ENCODE measurements around the gene C2CD2.

C2CD2 gene

DNA sequence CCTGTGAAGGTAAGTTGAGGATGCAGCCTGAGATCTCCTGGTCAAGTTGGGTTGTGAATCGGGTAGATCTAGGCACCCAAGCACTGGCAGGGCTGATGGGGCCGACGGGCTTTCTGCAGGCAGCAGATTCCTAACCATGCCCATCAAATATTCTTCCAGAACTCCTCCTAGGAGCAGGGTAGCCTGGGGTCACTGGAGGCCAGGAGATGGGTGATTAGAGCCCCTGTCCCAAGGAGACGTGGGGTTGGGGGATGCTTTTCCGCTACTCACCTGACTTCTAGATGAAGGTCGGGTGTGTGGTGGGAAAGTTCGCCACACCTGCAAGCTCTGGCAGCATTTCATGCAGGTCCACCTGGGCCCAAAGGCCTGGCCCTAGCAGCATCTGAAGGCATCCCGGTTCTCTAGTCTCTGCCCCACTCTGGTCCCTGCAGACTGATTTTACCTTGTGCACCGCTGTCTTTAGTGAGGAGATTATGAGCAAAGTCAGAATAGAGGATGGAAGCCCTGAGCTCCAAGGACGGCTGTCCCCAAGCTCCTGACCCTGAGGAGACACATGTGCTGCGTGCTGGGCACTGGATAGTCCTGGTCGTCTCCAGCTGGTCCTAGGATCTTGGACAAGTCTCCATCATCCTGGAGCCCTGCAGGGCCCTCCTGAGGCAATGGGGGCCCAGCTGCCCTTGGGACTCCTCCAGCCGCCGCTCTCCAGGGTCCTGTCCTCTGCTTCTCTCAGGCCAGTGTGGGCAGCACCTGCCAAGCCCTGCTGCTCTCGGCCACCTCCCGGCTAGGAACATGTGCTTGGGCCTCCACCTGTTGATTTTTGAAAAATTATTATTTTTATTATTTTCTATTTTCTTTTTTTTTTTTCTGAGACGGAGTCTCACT is 21.8 kb upstream of the C2CD2 start:
- H3K9me3 ChIP-seq (ENCODE audit: control insufficient read depth, low read length): no peaks in the 10 kb centered on the region
- peaks cover 9% of the 10 kb centered on the region for H3K4me1 ChIP-seq (ENCODE audit: control insufficient read depth, insufficient read depth, low read length, poor library complexity, severe bottlenecking)
- no peak for DNase-seq
- no peak overlapping the region for H3K27ac ChIP-seq (ENCODE audit: insufficient read depth, low read length, poor library complexity, severe bottlenecking)
- no peak overlapping the region for H3K4me3 ChIP-seq (ENCODE audit: insufficient read depth, low read depth, low read length, poor library complexity, severe bottlenecking)
- no peaks in the 10 kb centered on the region for H3K27me3 ChIP-seq (replicated peaks; ENCODE audit: control insufficient read depth, insufficient read depth, low read length, poor library complexity, severe bottlenecking)
- H3K36me3 ChIP-seq (ENCODE audit: control insufficient read depth, insufficient read depth, low read length): no peaks in the 10 kb centered on the region

DNA sequence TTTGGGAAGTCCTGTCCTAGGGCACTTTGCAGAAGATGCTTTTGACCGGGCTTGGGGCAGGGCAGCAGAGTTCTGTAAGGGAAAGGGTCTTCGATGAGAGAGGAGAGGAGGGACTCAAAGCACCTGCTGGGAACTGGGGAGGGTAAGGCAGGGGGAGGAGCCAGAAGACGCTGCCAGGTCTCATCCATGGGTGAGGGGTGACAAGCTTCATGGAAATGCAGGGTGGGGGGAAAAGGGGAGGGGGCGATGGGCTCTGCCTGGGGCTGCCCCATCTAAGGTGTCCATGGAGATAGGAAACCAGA is 20.9 kb upstream of the C2CD2 start:
- Histone ChIP-seq H3K27me3 (replicated peaks; ENCODE audit: control insufficient read depth, insufficient read depth, low read length, poor library complexity, severe bottlenecking) (no peaks in the 10 kb centered on the region), H3K4me1 (ENCODE audit: control insufficient read depth, insufficient read depth, low read length, poor library complexity, severe bottlenecking) (peaks cover 9% of the 10 kb centered on the region), H3K36me3 (ENCODE audit: control insufficient read depth, insufficient read depth, low read length) (no peaks in the 10 kb centered on the region), H3K27ac (ENCODE audit: insufficient read depth, low read length, poor library complexity, severe bottlenecking) (no peak overlapping the region), H3K9me3 (ENCODE audit: control insufficient read depth, low read length) (no peaks in the 10 kb centered on the region), H3K4me3 (ENCODE audit: insufficient read depth, low read depth, low read length, poor library complexity, severe bottlenecking) (no peak overlapping the region)
- no peak for DNase-seq

GRCh38 chr21:41973861-41974751 is 20.3 kb upstream of the C2CD2 start:
- Histone ChIP-seq H3K4me1 (ENCODE audit: control insufficient read depth, insufficient read depth, low read length, poor library complexity, severe bottlenecking) (peaks cover 9% of the 10 kb centered on the region), H3K4me3 (ENCODE audit: insufficient read depth, low read depth, low read length, poor library complexity, severe bottlenecking) (no peak overlapping the region), H3K36me3 (ENCODE audit: control insufficient read depth, insufficient read depth, low read length) (no peaks in the 10 kb centered on the region), H3K27me3 (replicated peaks; ENCODE audit: control insufficient read depth, insufficient read depth, low read length, poor library complexity, severe bottlenecking) (no peaks in the 10 kb centered on the region), H3K27ac (ENCODE audit: insufficient read depth, low read length, poor library complexity, severe bottlenecking) (no peak overlapping the region), H3K9me3 (ENCODE audit: control insufficient read depth, low read length) (no peaks in the 10 kb centered on the region)
- DNase-seq: no peak

GRCh38 chr21:41973427-41973831 is 19.6 kb upstream of the C2CD2 start:
- no peak for DNase-seq
- Histone ChIP-seq H3K27ac (ENCODE audit: insufficient read depth, low read length, poor library complexity, severe bottlenecking) (no peak overlapping the region), H3K9me3 (ENCODE audit: control insufficient read depth, low read length) (no peaks in the 10 kb centered on the region), H3K4me1 (ENCODE audit: control insufficient read depth, insufficient read depth, low read length, poor library complexity, severe bottlenecking) (peaks cover 9% of the 10 kb centered on the region), H3K4me3 (ENCODE audit: insufficient read depth, low read depth, low read length, poor library complexity, severe bottlenecking) (no peak overlapping the region), H3K36me3 (ENCODE audit: control insufficient read depth, insufficient read depth, low read length) (no peaks in the 10 kb centered on the region), H3K27me3 (replicated peaks; ENCODE audit: control insufficient read depth, insufficient read depth, low read length, poor library complexity, severe bottlenecking) (no peaks in the 10 kb centered on the region)

GRCh38 chr21:41972511-41973205 is 18.8 kb upstream of the C2CD2 start:
- Histone ChIP-seq H3K9me3 (ENCODE audit: control insufficient read depth, low read length) (no peaks in the 10 kb centered on the region), H3K36me3 (ENCODE audit: control insufficient read depth, insufficient read depth, low read length) (no peaks in the 10 kb centered on the region), H3K4me1 (ENCODE audit: control insufficient read depth, insufficient read depth, low read length, poor library complexity, severe bottlenecking) (peaks cover 9% of the 10 kb centered on the region), H3K4me3 (ENCODE audit: insufficient read depth, low read depth, low read length, poor library complexity, severe bottlenecking) (no peak overlapping the region), H3K27ac (ENCODE audit: insufficient read depth, low read length, poor library complexity, severe bottlenecking) (no peak overlapping the region), H3K27me3 (replicated peaks; ENCODE audit: control insufficient read depth, insufficient read depth, low read length, poor library complexity, severe bottlenecking) (no peaks in the 10 kb centered on the region)
- DNase-seq: no peak

DNA sequence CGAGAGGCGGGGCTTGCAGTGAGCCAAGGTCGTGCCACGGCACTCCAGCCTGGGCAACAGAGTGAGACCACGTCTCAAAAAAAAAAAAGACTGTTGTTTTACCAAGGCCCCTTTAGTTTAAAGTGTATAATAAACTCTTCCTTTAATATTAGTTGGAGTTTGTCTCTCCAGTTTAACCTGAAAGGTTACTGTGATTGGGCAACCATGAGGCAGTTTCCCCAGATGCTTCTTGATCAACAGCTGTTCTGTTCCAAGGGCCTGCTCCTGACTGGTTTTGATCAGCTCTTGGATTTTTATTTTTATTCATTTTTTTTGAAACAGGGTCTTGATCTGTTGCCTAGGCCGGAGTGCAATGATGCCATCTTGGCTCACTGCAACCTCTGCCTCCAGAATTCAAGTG is 18.1 kb upstream of the C2CD2 start:
- Histone ChIP-seq H3K36me3 (ENCODE audit: control insufficient read depth, insufficient read depth, low read length) (no peaks in the 10 kb centered on the region), H3K27me3 (replicated peaks; ENCODE audit: control insufficient read depth, insufficient read depth, low read length, poor library complexity, severe bottlenecking) (no peaks in the 10 kb centered on the region), H3K9me3 (ENCODE audit: control insufficient read depth, low read length) (no peaks in the 10 kb centered on the region), H3K27ac (ENCODE audit: insufficient read depth, low read length, poor library complexity, severe bottlenecking) (no peak overlapping the region), H3K4me1 (ENCODE audit: control insufficient read depth, insufficient read depth, low read length, poor library complexity, severe bottlenecking) (peaks cover 9% of the 10 kb centered on the region), H3K4me3 (ENCODE audit: insufficient read depth, low read depth, low read length, poor library complexity, severe bottlenecking) (no peak overlapping the region)
- DNase-seq: no peak

DNA sequence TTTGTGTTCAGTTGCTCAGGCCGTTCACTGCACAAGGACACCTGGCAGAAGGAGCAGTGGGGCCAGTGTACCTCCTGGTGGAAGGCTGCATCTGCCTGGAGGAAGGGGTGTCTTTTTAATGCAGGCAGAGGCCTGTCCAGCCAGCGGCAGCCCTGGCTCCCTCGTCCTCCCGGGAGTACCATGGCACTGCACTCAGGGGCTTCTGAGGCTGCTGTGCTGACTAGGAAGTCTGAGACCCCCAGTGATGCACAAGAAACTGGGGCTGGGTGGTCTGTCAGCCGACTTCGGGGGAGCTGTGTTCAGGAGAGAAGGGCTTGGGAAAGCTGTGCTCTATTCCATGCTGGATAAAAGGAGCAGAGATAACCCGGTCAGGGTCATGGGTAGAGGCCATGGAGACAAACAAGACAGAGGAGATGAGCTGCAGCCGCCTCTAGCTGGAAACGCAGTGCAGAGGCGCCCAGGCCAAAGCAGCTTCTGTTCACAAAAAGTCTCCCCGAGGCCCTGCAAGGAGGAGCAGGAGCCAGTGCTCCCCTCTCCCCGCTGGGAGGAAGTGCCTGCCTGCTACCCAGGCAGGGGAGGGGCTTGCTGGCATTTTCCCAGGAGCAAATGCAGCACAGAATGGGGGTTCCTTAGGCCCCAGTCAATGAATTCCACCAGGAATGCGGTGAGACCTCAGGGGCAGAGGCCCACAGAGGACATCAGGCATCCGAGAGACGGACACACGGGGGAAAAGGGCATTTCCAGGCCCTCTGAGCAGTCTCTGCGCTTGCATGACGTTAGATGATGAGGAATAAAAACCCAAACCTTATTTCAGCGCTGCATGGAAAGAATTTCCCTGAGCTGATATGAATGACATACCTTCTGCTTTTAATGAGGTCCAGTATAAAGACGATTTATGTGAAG is 17.2 kb upstream of the C2CD2 start:
- H3K27ac ChIP-seq (ENCODE audit: insufficient read depth, low read length, poor library complexity, severe bottlenecking): no peak overlapping the region
- no peak for DNase-seq
- H3K4me1 ChIP-seq (ENCODE audit: control insufficient read depth, insufficient read depth, low read length, poor library complexity, severe bottlenecking): peaks cover 9% of the 10 kb centered on the region
- no peaks in the 10 kb centered on the region for H3K36me3 ChIP-seq (ENCODE audit: control insufficient read depth, insufficient read depth, low read length)
- no peaks in the 10 kb centered on the region for H3K27me3 ChIP-seq (replicated peaks; ENCODE audit: control insufficient read depth, insufficient read depth, low read length, poor library complexity, severe bottlenecking)
- H3K9me3 ChIP-seq (ENCODE audit: control insufficient read depth, low read length): no peaks in the 10 kb centered on the region
- no peak overlapping the region for H3K4me3 ChIP-seq (ENCODE audit: insufficient read depth, low read depth, low read length, poor library complexity, severe bottlenecking)

DNA sequence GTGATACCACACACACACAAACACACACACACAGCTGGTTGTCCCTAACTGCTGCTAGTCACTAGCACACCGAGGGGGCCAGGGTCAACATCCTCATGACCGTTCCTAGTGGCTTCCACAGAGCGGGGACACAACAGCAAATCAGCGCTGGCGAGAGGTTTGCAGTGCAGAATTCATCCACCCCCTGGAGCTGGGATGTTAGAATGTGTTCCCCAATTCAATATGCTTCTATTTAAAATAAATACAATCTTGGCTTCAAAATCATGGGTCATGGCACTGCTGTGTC is 16.2 kb upstream of the C2CD2 start:
- H3K9me3 ChIP-seq (ENCODE audit: control insufficient read depth, low read length): no peaks in the 10 kb centered on the region
- H3K36me3 ChIP-seq (ENCODE audit: control insufficient read depth, insufficient read depth, low read length): no peaks in the 10 kb centered on the region
- H3K4me3 ChIP-seq (ENCODE audit: insufficient read depth, low read depth, low read length, poor library complexity, severe bottlenecking): no peak overlapping the region
- H3K27me3 ChIP-seq (replicated peaks; ENCODE audit: control insufficient read depth, insufficient read depth, low read length, poor library complexity, severe bottlenecking): no peaks in the 10 kb centered on the region
- H3K27ac ChIP-seq (ENCODE audit: insufficient read depth, low read length, poor library complexity, severe bottlenecking): no peak overlapping the region
- no peak for DNase-seq
- H3K4me1 ChIP-seq (ENCODE audit: control insufficient read depth, insufficient read depth, low read length, poor library complexity, severe bottlenecking): peaks cover 9% of the 10 kb centered on the region

GRCh38 chr21:41967708-41968107 is 13.9 kb upstream of the C2CD2 start:
- no peak overlapping the region for H3K4me3 ChIP-seq (ENCODE audit: insufficient read depth, low read depth, low read length, poor library complexity, severe bottlenecking)
- no peaks in the 10 kb centered on the region for H3K9me3 ChIP-seq (ENCODE audit: control insufficient read depth, low read length)
- H3K27me3 ChIP-seq (replicated peaks; ENCODE audit: control insufficient read depth, insufficient read depth, low read length, poor library complexity, severe bottlenecking): no peaks in the 10 kb centered on the region
- no peak overlapping the region for H3K27ac ChIP-seq (ENCODE audit: insufficient read depth, low read length, poor library complexity, severe bottlenecking)
- H3K36me3 ChIP-seq (ENCODE audit: control insufficient read depth, insufficient read depth, low read length): no peaks in the 10 kb centered on the region
- DNase-seq: no peak
- no peaks in the 10 kb centered on the region for H3K4me1 ChIP-seq (ENCODE audit: control insufficient read depth, insufficient read depth, low read length, poor library complexity, severe bottlenecking)

Measured in effector memory CD4-positive, alpha-beta T cell (primary cell).